GM12872 (cell line): Measurements from ENCODE around the gene CIB2.

Experiments used
- TF ChIP-seq, protein P1 (sequence below): IDR thresholded peaks from 3 replicates; pipeline ENCODE4 v1.5.1; 2011; ENCODE audit warnings: low read depth, mild to moderate bottlenecking, low read length, moderate library complexity; ENCODE audit not compliant: insufficient read depth

Gene CIB2

DNA sequence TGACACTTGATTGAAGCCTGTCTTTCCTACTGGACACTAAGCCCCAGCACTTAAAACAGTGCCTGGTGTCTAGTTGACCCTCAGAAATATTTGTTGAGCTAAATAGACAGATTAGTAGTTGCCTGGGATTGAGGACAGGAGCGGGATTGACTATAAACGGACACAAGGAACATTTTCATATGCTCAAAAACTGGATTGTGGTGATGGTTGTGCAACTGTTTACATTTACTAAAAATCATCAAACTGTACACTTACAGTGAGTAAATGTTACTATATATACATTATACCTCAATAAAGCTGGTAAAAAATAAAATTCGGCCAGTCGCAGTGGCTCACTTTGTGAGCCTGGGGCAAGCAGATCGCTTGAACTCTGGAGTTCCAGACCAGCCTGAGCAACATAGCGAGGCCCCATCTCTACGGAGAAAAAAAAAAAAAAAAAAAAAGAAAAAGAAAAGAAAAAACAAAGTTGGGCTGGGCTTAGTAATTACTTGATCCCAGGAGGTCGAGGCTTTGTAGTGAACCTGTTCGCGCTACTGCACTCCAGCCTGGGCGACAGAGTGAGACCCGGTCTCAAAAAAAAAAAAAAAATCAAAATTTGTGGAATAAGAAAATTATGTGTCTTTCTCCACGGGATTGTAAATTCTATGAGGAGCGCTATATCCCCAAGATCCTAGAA lies 17.3 kb upstream of the CIB2 start:
- TF ChIP-seq, protein P1, sequence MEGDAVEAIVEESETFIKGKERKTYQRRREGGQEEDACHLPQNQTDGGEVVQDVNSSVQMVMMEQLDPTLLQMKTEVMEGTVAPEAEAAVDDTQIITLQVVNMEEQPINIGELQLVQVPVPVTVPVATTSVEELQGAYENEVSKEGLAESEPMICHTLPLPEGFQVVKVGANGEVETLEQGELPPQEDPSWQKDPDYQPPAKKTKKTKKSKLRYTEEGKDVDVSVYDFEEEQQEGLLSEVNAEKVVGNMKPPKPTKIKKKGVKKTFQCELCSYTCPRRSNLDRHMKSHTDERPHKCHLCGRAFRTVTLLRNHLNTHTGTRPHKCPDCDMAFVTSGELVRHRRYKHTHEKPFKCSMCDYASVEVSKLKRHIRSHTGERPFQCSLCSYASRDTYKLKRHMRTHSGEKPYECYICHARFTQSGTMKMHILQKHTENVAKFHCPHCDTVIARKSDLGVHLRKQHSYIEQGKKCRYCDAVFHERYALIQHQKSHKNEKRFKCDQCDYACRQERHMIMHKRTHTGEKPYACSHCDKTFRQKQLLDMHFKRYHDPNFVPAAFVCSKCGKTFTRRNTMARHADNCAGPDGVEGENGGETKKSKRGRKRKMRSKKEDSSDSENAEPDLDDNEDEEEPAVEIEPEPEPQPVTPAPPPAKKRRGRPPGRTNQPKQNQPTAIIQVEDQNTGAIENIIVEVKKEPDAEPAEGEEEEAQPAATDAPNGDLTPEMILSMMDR: no peak

DNA sequence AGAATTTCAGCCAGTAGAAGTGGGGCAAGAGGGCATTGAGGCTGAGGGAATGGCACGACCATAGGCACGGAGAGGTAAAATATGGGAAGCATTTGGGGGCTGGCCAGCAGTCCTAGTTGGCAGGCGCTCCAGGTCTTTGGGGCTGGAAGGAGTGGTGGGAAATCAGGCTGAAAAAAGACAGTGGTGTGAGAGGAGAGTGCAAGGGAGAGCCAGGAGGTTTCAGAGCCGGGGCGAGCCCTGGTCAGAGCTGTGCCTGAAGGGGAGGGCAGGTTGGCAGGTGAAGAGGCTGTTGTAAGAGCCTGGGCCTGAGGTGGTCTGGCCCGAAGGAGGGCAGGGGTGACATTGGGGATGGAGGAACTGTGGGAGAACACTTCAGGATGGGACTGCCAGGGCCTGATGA lies 16.3 kb upstream of the CIB2 start:
- TF ChIP-seq, protein P1: no peak

DNA sequence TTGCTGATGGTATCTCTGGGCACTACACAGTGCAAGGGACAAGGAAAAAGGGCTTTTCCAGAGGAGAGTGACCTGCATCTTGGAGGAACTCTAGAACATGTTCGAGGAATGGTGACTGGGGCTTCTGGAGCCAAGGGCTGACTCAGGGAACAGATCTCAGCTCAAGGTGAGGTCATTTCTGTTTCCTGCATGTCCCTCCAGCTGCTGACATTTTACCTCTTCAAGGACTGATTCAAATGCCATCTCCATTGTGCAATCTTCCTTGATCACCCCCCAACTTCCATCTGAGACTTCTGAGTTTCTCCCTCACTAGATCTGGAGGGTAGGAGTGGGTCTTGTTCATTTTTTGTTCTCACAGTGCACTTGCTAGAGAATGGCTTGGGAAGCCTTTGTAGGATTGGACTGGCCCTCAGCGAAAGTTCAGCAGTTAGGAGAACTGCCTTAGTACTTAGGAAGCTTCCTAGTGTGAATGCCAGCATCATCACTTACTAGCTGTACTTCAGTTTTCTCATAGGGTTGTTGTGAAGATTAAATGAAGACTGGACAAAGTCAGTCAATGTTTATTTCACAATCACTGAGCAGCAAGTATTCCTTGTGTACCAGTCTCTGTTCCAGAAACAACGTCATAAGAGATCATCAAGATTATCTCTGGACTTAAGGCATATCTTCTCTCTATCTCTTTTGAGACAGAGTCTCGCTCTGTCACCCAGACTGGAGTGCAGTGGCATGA lies 15.3 kb upstream of the CIB2 start:
- TF ChIP-seq, protein P1: no peak

DNA sequence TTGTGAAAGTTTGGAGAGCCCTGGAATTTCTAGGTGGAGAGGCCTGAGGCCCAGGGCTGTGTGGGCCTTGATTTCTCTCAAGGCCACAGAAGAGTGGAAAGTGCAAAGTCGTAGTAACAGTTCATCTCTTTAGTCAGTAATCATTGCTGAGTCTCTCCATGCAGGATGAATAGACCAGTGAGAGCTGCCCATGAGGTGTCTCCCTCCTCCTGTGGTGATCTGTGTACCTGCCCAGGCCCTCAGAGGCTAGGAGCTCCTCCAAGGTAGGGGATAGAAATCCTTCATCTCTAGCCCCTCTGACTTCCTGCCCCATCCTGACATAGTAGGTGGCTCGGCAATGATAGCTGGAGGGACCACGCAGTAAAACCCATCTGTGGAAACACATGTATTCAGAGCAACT lies 11.1 kb upstream of the CIB2 start:
- TF ChIP-seq, protein P1: no peak

DNA sequence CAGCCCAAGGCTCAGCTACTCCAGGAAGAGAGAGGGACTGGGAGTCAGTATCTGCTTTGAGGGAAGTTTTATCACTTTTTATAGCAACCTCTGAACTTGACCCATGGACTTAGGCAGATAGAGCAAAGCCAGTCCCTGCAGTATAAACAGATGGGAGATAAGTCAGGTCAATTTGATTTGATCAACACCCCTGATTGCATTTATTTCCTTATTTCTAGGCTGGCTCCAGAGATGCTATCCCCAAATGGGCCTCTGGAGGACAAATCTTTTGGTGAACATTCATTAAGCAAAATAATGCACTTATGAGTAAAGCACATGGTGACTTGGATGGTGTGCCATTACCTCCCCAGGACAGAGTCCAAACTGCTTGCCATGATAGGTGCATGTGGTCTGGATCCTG lies 9.0 kb upstream of the CIB2 start:
- TF ChIP-seq, protein P1: no peak

DNA sequence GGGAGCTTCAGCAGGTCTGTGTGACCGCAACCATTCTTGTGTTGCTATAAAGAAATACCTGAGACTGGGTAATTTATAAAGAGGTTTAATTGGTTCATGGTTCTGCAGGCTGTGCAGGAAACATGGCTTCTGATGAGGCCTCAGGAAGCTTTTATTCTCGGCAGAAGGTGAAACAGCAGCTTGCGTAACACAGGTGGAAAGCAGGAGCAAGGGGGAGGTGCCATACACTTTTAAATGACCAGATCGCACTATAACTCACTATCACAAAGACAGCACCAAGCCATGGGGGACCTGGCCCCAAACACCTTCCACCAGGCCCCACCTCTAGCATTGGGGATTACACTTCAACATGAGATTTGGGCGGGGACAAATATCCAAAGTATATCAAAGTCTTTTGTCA lies 8.3 kb upstream of the CIB2 start:
- TF ChIP-seq, protein P1: no peak

DNA sequence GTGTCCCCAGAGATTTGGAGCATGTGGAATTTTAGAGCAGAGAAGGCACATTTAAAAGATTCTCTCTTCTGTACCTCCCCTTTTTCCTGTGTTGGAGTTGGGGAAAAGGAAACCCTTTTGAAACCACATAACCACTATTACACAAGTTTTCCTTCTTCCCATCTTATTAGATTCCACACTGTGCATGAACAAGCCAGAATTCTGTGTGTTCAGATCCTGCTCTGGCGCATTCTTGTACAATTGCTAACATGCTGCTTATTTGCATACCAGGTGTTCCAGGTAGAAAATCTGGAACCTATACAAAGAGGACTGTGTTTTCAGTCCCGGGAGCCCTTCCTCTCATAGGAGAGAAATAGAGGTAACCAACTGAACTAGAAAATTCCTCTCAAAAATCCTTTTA lies 2.6 kb upstream of the CIB2 start:
- TF ChIP-seq, protein P1: no peak
